Measurements from ENCODE around the gene TBL1X.
"Not testable (repeated sequence)": the region's sequence is repeated elsewhere in the genome, so short reads cannot be mapped to it uniquely, and the experiment has no call there.

TBL1X gene

GRCh38 chrX:9464435-9465371 is at the start of gene TBL1X:
TBL1X (plus strand) TSS chrX:9465058; CDS start chrX:9653587, 188,529 bp downstream.
- DNase-seq: peak; percentile 45

GRCh38 chrX:9416562-9417348 is 48.1 kb upstream of the TBL1X start:
- no peak for DNase-seq

GRCh38 chrX:9418262-9418661 is 46.6 kb upstream of the TBL1X start:
- no peak for DNase-seq

GRCh38 chrX:9420275-9421265 is 44.3 kb upstream of the TBL1X start:
- no peak for DNase-seq

- no peak for DNase-seq
These were observed 35.1 kb upstream of the TBL1X start for GRCh38 chrX:9429767-9430166.

- no peak for DNase-seq
These were observed 34.4 kb upstream of the TBL1X start for GRCh38 chrX:9430346-9430921.

- no peak for DNase-seq
These were observed 33.6 kb upstream of the TBL1X start for GRCh38 chrX:9431281-9431680.

- DNase-seq: no peak
These were observed 31.3 kb upstream of the TBL1X start for GRCh38 chrX:9433596-9433995.

GRCh38 chrX:9434051-9434550 is 30.8 kb upstream of the TBL1X start:
- no peak for DNase-seq

- DNase-seq: not testable (repeated sequence)
These were observed 29.8 kb upstream of the TBL1X start for GRCh38 chrX:9435086-9435485.

- DNase-seq: no peak
These were observed 28.0 kb upstream of the TBL1X start for GRCh38 chrX:9436812-9437211.

GRCh38 chrX:9438933-9439494 is 25.8 kb upstream of the TBL1X start:
- DNase-seq: no peak

GRCh38 chrX:9440116-9440844 is 24.6 kb upstream of the TBL1X start:
- no peak for DNase-seq

- no peak for DNase-seq
These were observed 22.8 kb upstream of the TBL1X start for GRCh38 chrX:9442056-9442455.

GRCh38 chrX:9443327-9443726 is 21.5 kb upstream of the TBL1X start:
- DNase-seq: no peak

- DNase-seq: no peak
These were observed 17.0 kb upstream of the TBL1X start for GRCh38 chrX:9447906-9448305.

GRCh38 chrX:9456250-9457074 is 8.4 kb upstream of the TBL1X start:
- DNase-seq: peak; percentile 33

GRCh38 chrX:9458034-9458433 is 6.8 kb upstream of the TBL1X start:
- not testable (repeated sequence) for DNase-seq

- no peak for DNase-seq
These were observed 6.3 kb upstream of the TBL1X start for GRCh38 chrX:9458516-9459078.
